H9 (cell line): ENCODE measurements around the gene DNER. TPM values are rescaled to one million over a fixed set of nuclear protein-coding genes. Genes with fewer than 3 reads are reported as not detected.

Source experiments
- DNase-seq: peaks from one replicate; pipeline ENCODE4 v3.0.0-alpha.2; 2017
- H2AFZ ChIP-seq: one replicate; pipeline ENCODE4 v1.6.1; 2013; ENCODE audit warnings: mild to moderate bottlenecking, low read length, control low read depth, moderate library complexity
- H2AK5ac ChIP-seq: 2 replicates; pipeline ENCODE4 v1.6.1; 2013; ENCODE audit warnings: low read length, control low read depth, mixed read lengths; ENCODE audit not compliant: insufficient read length
- H2BK120ac ChIP-seq: one replicate; pipeline ENCODE4 v1.6.1; 2013; ENCODE audit warnings: low read depth, mild to moderate bottlenecking, low read length, control low read depth, inconsistent platforms; ENCODE audit not compliant: poor library complexity, severe bottlenecking
- H2BK12ac ChIP-seq: 2 replicates; pipeline ENCODE4 v1.6.1; 2013; ENCODE audit warnings: low read length, control low read depth, mixed read lengths, low read depth; ENCODE audit not compliant: insufficient read length
- H2BK15ac ChIP-seq: 2 replicates; pipeline ENCODE4 v1.6.1; 2013; ENCODE audit warnings: low read depth, low read length, control low read depth
- H2BK20ac ChIP-seq: one replicate; pipeline ENCODE4 v1.6.1; 2013; ENCODE audit warnings: low read depth, mild to moderate bottlenecking, low read length, control low read depth, inconsistent platforms; ENCODE audit not compliant: poor library complexity, severe bottlenecking
- H2BK5ac ChIP-seq: 2 replicates; pipeline ENCODE4 v1.6.1; 2013; ENCODE audit warnings: low read length, control low read depth, mixed read lengths; ENCODE audit not compliant: insufficient read length
- H3K14ac ChIP-seq: 2 replicates; pipeline ENCODE4 v1.6.1; 2013; ENCODE audit warnings: low read length, control low read depth; ENCODE audit not compliant: insufficient read depth
- H3K18ac ChIP-seq: 2 replicates; pipeline ENCODE4 v1.6.1; 2013; ENCODE audit warnings: low read depth, mild to moderate bottlenecking, mixed read lengths, low read length, control low read depth; ENCODE audit not compliant: insufficient read length
- H3K23ac ChIP-seq: 2 replicates; pipeline ENCODE4 v1.6.1; 2013; ENCODE audit warnings: low read length, control low read depth, mixed read lengths, low read depth; ENCODE audit not compliant: insufficient read length
- H3K23me2 ChIP-seq: 2 replicates; pipeline ENCODE4 v1.6.1; 2013; ENCODE audit warnings: low read depth, mild to moderate bottlenecking, mixed read lengths, low read length, control low read depth; ENCODE audit not compliant: insufficient read length, poor library complexity, severe bottlenecking
- H3K27ac ChIP-seq: 2 replicates; pipeline ENCODE4 v1.5.1; 2013; ENCODE audit warnings: low read length, control low read depth, mixed read lengths, low read depth; ENCODE audit not compliant: insufficient read length
- H3K27me3 ChIP-seq: 2 replicates; pipeline ENCODE4 v1.6.1; 2013; ENCODE audit warnings: low read length, control low read depth, inconsistent platforms; ENCODE audit not compliant: insufficient read depth
- H3K4ac ChIP-seq: 2 replicates; pipeline ENCODE4 v1.6.1; 2013; ENCODE audit warnings: low read depth, mild to moderate bottlenecking, control low read depth, inconsistent platforms, low read length, moderate library complexity
- H3K4me1 ChIP-seq: 2 replicates; pipeline ENCODE4 v1.6.1; 2013; ENCODE audit warnings: low read length, control low read depth, inconsistent platforms; ENCODE audit not compliant: insufficient read depth
- H3K4me2 ChIP-seq: 2 replicates; pipeline ENCODE4 v1.6.1; 2013; ENCODE audit warnings: low read length, control low read depth, mixed read lengths; ENCODE audit not compliant: insufficient read length, insufficient read depth
- H3K56ac ChIP-seq: 2 replicates; pipeline ENCODE4 v1.6.1; 2013; ENCODE audit warnings: low read depth, mild to moderate bottlenecking, mixed read lengths, low read length, control low read depth; ENCODE audit not compliant: insufficient read length
- H3K79me1 ChIP-seq: 2 replicates; pipeline ENCODE4 v1.6.1; 2013; ENCODE audit warnings: low read depth, mild to moderate bottlenecking, moderate library complexity, low read length, control low read depth, inconsistent platforms; ENCODE audit not compliant: insufficient read depth, poor library complexity, severe bottlenecking
- H3K79me2 ChIP-seq: 2 replicates; pipeline ENCODE4 v1.6.1; 2013; ENCODE audit warnings: low read length, control low read depth, inconsistent platforms; ENCODE audit not compliant: insufficient read depth
- H3K9ac ChIP-seq: 2 replicates; pipeline ENCODE4 v1.6.1; 2013; ENCODE audit warnings: low read length, control low read depth, mixed read lengths; ENCODE audit not compliant: insufficient read length; ENCODE audit errors: extremely low read depth
- H3K9me3 ChIP-seq: one replicate; pipeline ENCODE4 v1.6.1; 2013; ENCODE audit warnings: low read depth, low read length, inconsistent platforms; ENCODE audit not compliant: control insufficient read depth
- H3T11ph ChIP-seq: one replicate; pipeline ENCODE4 v1.6.1; 2013; ENCODE audit warnings: mild to moderate bottlenecking, low read length, control low read depth, inconsistent platforms
- H4K20me1 ChIP-seq: one replicate; pipeline ENCODE4 v1.6.1; 2013; ENCODE audit not compliant: control insufficient read depth, insufficient read length, insufficient read depth
- H4K5ac ChIP-seq: 2 replicates; pipeline ENCODE4 v1.6.1; 2013; ENCODE audit warnings: low read depth, mild to moderate bottlenecking, mixed read lengths, low read length, control low read depth; ENCODE audit not compliant: insufficient read length
- H4K8ac ChIP-seq: replicated peaks from 2 replicates; pipeline ENCODE4 v1.6.1; 2013; ENCODE audit warnings: low read length, control low read depth, mixed read lengths, low read depth; ENCODE audit not compliant: insufficient read length
- H4K91ac ChIP-seq: 2 replicates; pipeline ENCODE4 v1.6.1; 2013; ENCODE audit warnings: low read depth, mild to moderate bottlenecking, moderate library complexity, mixed read lengths, low read length, control low read depth; ENCODE audit not compliant: insufficient read length
- H3K27ac Mint-ChIP-seq, 3 experiments: 2 replicates in 2 of 3; 3 replicates in 1 of 3; pipeline ENCODE4 v1.8.0; 2020 to 2021; ENCODE audit warnings: mixed read lengths in 3 of 3, mild to moderate bottlenecking in 1 of 3, moderate library complexity in 1 of 3
- H3K27me3 Mint-ChIP-seq: 2 replicates; pipeline ENCODE4 v1.8.0; 2021; ENCODE audit warnings: low read depth, mild to moderate bottlenecking, moderate library complexity, mixed read lengths
- H3K36me3 Mint-ChIP-seq, 3 experiments: 2 replicates in 2 of 3; 3 replicates in 1 of 3; pipeline ENCODE4 v1.8.0; 2020 to 2021; ENCODE audit warnings: low read depth in 3 of 3, mixed read lengths in 3 of 3; ENCODE audit not compliant: insufficient read depth in 1 of 3
- H3K4me1 Mint-ChIP-seq, 2 experiments: 2 replicates each; pipeline ENCODE4 v1.8.0; 2020; ENCODE audit warnings: mixed read lengths in 2 of 2
- H3K4me3 Mint-ChIP-seq, 2 experiments: 2 replicates in 1 of 2; 3 replicates in 1 of 2; pipeline ENCODE4 v1.8.0; 2020 to 2021; ENCODE audit warnings: mild to moderate bottlenecking in 2 of 2, mixed read lengths in 2 of 2, moderate library complexity in 1 of 2
- H3K9me3 Mint-ChIP-seq, 2 experiments: 2 replicates in 1 of 2; 3 replicates in 1 of 2; pipeline ENCODE4 v1.8.0; 2020; ENCODE audit warnings: mild to moderate bottlenecking in 2 of 2, mixed read lengths in 2 of 2, moderate library complexity in 1 of 2
- WGBS: extraction: QIAGEN DNeasy Blood & Tissue Kit; methylation state at CpG from one replicate; pipeline ENCODE4 v1.1.7; 2013; ENCODE audit warnings: missing lambda C conversion rate, low lambda C conversion rate, mixed read lengths; ENCODE audit not compliant: insufficient read length; ENCODE audit errors: extremely low coverage; 5-methylcytosine and 5-hydroxymethylcytosine counted together
- total RNA-seq: library from RNA; stranded (reverse); gene quantifications from 2 replicates; pipeline ENCODE4 v1.2.1, GENCODE V29; 2021
- TF ChIP-seq, protein P1 (sequence below): fragments of 200-600 bp; sonication (generic); conservative IDR thresholded peaks from 3 replicates; pipeline ENCODE4 v1.8.0; 2021; ENCODE audit warnings: antibody characterized with exemption, mild to moderate bottlenecking

Gene DNER
- total RNA-seq, 1 experiment from 2014 or later = 1.0 TPM

DNA sequence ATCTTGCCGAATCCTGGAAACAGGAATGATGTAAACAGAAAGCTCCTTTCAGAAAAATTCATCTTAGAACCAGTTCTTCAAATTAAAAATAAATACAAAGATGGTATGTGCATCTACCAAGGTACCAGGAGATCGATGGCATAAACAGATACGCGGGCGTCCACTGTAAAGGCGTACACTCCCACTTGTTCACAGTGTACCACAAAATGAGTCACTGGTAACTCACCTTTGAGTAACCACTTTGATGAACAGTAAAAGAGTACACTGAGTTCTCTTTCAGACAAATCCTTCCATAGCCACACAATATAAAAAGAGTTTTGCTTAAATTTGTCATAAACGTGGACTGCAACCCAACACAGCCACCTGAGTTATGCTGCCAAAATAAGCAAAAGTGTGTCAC is 128.3 kb downstream of the DNER start:
- no peaks in the 10 kb centered on the region for H3K9me3 Mint-ChIP-seq
- H3K36me3 Mint-ChIP-seq = no peaks in the 10 kb centered on the region; a peak in 1 of 7 replicates

More for the DNA sequence above, 128.3 kb downstream of the DNER start:
- Histone ChIP-seq H2AK5ac (no peak overlapping the region), H3K14ac (no peak overlapping the region), H4K20me1 (no peaks in the 10 kb centered on the region), H3K56ac (no peak overlapping the region), H3K79me1 (no peaks in the 10 kb centered on the region), H2BK15ac (no peak overlapping the region), H4K91ac (no peak overlapping the region), H3K27me3 (no peaks in the 10 kb centered on the region), H3K79me2 (no peaks in the 10 kb centered on the region), H3K9ac (no peak overlapping the region), H3K23me2 (no peaks in the 10 kb centered on the region), H2BK20ac (no peak overlapping the region), H3K4me1 (peaks cover 3% of the 10 kb centered on the region; the same call in 1 of the 2 replicates), H2BK120ac (no peak overlapping the region), H3K23ac (no peak overlapping the region), H4K8ac (no peak overlapping the region), H2AFZ (no peak overlapping the region), H2BK5ac (no peak overlapping the region), H2BK12ac (no peak overlapping the region), H3K27ac (no peak overlapping the region), H4K5ac (no peak overlapping the region), H3K18ac (no peak overlapping the region), H3T11ph (no peak overlapping the region), H3K4me2 (no peak overlapping the region), H3K4ac (no peak overlapping the region), H3K9me3 (no peaks in the 10 kb centered on the region)
- DNase-seq = no peak
- no CpG with 5 or more reads among the region's 7 CpGs for WGBS
- H3K4me3 Mint-ChIP-seq = no peak overlapping the region
- H3K27ac Mint-ChIP-seq = no peak overlapping the region
- TF ChIP-seq, protein P1, sequence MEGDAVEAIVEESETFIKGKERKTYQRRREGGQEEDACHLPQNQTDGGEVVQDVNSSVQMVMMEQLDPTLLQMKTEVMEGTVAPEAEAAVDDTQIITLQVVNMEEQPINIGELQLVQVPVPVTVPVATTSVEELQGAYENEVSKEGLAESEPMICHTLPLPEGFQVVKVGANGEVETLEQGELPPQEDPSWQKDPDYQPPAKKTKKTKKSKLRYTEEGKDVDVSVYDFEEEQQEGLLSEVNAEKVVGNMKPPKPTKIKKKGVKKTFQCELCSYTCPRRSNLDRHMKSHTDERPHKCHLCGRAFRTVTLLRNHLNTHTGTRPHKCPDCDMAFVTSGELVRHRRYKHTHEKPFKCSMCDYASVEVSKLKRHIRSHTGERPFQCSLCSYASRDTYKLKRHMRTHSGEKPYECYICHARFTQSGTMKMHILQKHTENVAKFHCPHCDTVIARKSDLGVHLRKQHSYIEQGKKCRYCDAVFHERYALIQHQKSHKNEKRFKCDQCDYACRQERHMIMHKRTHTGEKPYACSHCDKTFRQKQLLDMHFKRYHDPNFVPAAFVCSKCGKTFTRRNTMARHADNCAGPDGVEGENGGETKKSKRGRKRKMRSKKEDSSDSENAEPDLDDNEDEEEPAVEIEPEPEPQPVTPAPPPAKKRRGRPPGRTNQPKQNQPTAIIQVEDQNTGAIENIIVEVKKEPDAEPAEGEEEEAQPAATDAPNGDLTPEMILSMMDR = no peak
- peaks cover 3% of the 10 kb centered on the region for H3K27me3 Mint-ChIP-seq
- H3K4me1 Mint-ChIP-seq = peaks cover 7 to 8% of the 10 kb centered on the region in 2 experiments
